GM21723 (cell line): Measurements from ENCODE around the gene ADCY1.

Source experiments
- ATAC-seq: cut with Tn5 transposase; IDR thresholded peaks from one replicate; pipeline ENCODE4 v1.9.1; 2021; ENCODE audit warnings: mild to moderate bottlenecking, moderate library complexity; ENCODE audit not compliant: unreplicated experiment

Gene ADCY1

GRCh38 chr7:45663167-45663921 lies 89.2 kb downstream of the ADCY1 start:
- no peak for ATAC-seq

GRCh38 chr7:45663965-45664633 lies 89.9 kb downstream of the ADCY1 start:
- ATAC-seq: no peak

GRCh38 chr7:45665172-45665571 lies 91.0 kb downstream of the ADCY1 start:
- ATAC-seq: no peak

GRCh38 chr7:45670227-45670626 lies 96.1 kb downstream of the ADCY1 start:
- no peak for ATAC-seq

- ATAC-seq: no peak
Measured at GRCh38 chr7:45670717-45671116, 96.5 kb downstream of the ADCY1 start.

GRCh38 chr7:45677311-45677900 lies 103.2 kb downstream of the ADCY1 start:
- ATAC-seq: no peak

- ATAC-seq: no peak
Measured at GRCh38 chr7:45679516-45679915, 105.3 kb downstream of the ADCY1 start.

GRCh38 chr7:45680776-45681175 lies 106.6 kb downstream of the ADCY1 start:
- no peak for ATAC-seq

GRCh38 chr7:45681596-45682357 lies 107.6 kb downstream of the ADCY1 start:
- no peak for ATAC-seq

- no peak for ATAC-seq
Measured at GRCh38 chr7:45682358-45682735, 108.2 kb downstream of the ADCY1 start.

- ATAC-seq: no peak
Measured at GRCh38 chr7:45682836-45683555, 108.8 kb downstream of the ADCY1 start.

GRCh38 chr7:45683556-45684148 lies 109.5 kb downstream of the ADCY1 start:
- ATAC-seq: no peak

GRCh38 chr7:45684910-45685618 lies 110.9 kb downstream of the ADCY1 start:
- no peak for ATAC-seq

GRCh38 chr7:45685619-45686240 lies 111.6 kb downstream of the ADCY1 start:
- no peak for ATAC-seq

- no peak for ATAC-seq
Measured at GRCh38 chr7:45686441-45687184, 112.4 kb downstream of the ADCY1 start.

- ATAC-seq: no peak
Measured at GRCh38 chr7:45687185-45687560, 113.0 kb downstream of the ADCY1 start.

- ATAC-seq: no peak
Measured at GRCh38 chr7:45687721-45688120, 113.6 kb downstream of the ADCY1 start.

- no peak for ATAC-seq
Measured at GRCh38 chr7:45688382-45688781, 114.2 kb downstream of the ADCY1 start.
